ENCODE results near the gene ABTB2.

Gene ABTB2

DNA sequence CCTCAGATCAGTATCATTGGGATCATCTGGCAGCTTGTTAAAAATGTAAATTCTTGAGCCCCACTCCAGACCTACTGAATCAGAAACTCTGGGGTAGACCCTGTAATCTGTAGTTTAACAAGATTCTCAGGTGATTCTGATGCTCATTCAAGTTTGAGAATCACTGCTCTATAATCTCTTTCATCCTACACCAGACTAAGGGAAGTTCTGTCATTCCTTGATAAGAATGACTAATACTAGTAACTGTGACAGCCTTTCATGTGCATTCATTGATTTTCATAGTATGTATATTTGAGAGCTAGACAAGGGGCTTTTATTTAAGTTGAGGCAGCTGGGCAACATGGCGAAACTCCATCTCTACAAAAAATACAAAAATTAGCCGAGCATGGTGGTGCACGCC lies 222.4 kb downstream of the ABTB2 start:
- TF ChIP-seq, protein P1, sequence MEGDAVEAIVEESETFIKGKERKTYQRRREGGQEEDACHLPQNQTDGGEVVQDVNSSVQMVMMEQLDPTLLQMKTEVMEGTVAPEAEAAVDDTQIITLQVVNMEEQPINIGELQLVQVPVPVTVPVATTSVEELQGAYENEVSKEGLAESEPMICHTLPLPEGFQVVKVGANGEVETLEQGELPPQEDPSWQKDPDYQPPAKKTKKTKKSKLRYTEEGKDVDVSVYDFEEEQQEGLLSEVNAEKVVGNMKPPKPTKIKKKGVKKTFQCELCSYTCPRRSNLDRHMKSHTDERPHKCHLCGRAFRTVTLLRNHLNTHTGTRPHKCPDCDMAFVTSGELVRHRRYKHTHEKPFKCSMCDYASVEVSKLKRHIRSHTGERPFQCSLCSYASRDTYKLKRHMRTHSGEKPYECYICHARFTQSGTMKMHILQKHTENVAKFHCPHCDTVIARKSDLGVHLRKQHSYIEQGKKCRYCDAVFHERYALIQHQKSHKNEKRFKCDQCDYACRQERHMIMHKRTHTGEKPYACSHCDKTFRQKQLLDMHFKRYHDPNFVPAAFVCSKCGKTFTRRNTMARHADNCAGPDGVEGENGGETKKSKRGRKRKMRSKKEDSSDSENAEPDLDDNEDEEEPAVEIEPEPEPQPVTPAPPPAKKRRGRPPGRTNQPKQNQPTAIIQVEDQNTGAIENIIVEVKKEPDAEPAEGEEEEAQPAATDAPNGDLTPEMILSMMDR (IDR thresholded peaks at IDR 0.05; ENCODE audit: control extremely low read depth, extremely low read depth, low read depth, missing control alignments): no peak
- DNase-seq (ENCODE audit: extremely low spot score): no peak
- POLR2A ChIA-PET: no interaction called here
- CTCF ChIA-PET: interaction anchor here (0.8 to 3.5 kb wide), 6 partner anchors 13 to 357 kb away, joined by 3 to 11 read pairs (median 4); no protein-coding TSS in a partner anchor

DNA sequence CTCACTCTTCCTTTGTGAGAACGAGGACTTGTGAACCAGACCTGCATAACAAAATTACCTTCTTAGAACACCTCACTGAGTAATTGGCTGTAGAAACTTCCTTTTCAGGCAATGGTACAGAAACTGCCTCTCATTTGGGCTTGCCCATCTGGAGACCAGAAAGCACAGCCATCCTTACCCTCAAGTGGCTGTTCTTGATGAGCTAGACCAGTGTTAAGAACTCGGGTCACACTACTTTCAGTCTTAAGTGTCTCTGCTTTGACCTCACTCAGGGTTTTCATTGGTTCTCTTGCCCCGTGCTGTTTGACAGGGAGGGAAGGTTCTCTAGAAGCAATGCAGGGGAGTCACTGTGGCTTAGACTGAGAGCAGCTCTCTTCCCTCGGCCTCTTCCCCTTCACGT lies 223.0 kb downstream of the ABTB2 start:
- ChIA-PET CTCF (interaction anchor here (1.1 to 3.5 kb wide), 6 partner anchors 9 to 147 kb away, joined by 4 to 11 read pairs (median 5); no protein-coding TSS in a partner anchor), POLR2A (no interaction called here)
- no peak for DNase-seq (ENCODE audit: extremely low spot score)
- TF ChIP-seq, protein P1 (IDR thresholded peaks at IDR 0.05; ENCODE audit: control extremely low read depth, extremely low read depth, low read depth, missing control alignments): no peak

- TF ChIP-seq, protein P1 (IDR thresholded peaks at IDR 0.05; ENCODE audit: control extremely low read depth, extremely low read depth, low read depth, missing control alignments): no peak
- ChIA-PET CTCF (interaction anchor here (1.9 to 2.1 kb wide), 2 partner anchors 10 to 13 kb away, joined by 6 to 8 read pairs; no protein-coding TSS in a partner anchor), POLR2A (no interaction called here)
- no peak for DNase-seq (ENCODE audit: extremely low spot score)
Measured at GRCh38 chr11:34132261-34132965, 225.4 kb downstream of the ABTB2 start.

DNA sequence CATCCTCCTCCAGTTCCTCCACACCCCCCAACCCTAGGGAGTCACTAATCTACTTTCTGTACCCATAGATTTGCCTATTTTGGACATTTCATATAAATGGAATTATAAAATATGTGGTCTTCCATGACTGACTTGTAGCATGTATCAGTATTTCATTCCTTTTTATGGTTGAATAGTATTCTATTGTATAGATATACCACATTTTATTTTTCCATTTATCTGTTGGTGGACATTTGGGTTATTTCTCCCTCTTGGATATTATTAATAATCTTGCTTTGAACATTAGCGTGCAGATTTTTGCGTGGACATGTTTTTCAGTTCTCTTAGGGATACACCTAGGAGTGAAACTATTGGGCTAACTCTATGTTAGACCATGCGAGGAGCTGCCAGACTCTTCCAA lies 229.0 kb downstream of the ABTB2 start:
- no peak for DNase-seq (ENCODE audit: extremely low spot score)
- TF ChIP-seq, protein P1 (IDR thresholded peaks at IDR 0.05; ENCODE audit: control extremely low read depth, extremely low read depth, low read depth, missing control alignments): no peak
- CTCF ChIA-PET: interaction anchor here (2.1 kb wide), 1 partner anchor 14 kb away, joined by 7 read pairs; no protein-coding TSS in a partner anchor
- POLR2A ChIA-PET: no interaction called here

DNA sequence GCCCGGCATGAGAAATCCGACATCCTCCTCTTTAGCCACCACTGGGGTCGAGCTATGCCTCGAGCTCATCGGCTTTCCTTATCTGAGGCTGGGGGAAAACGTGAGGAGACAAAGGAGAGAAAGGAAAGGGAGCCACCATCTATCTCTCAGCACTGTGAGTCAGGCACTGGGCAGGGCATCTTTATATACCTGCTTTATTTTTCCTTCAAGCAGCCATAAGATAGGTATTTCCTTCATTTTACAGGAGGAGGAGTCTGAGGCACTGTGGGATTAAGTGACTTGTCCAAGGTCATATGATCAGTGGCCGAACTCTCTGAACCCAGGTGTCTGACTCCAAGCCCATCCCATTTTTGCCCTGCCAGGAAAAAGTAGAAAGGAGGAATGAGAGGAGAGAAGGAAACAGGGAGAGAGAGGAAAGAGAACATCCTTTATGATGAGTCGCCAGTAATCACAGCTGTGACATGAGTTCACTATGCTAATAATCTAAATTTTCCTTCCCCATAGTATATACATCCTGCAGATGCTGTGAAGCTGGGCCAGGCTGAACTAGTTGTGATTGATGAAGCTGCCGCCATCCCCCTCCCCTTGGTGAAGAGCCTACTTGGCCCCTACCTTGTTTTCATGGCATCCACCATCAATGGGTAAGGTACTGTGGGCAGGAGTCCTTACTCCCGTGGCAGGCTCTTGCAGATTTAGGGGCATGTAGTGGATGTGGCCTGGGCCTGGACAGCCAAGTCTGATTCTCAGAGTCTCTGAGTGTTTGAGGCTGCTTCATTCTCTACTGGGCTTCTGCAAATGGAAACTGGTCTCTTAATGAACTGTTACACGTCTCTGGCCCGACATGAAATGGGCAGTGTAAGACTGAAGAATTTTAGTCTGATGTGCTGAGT lies 230.6 kb downstream of the ABTB2 start:
- POLR2A ChIA-PET: interaction anchor here (0.7 kb wide), 1 partner anchor 402 kb away, joined by 4 read pairs; no protein-coding TSS in a partner anchor
- TF ChIP-seq, protein P1 (IDR thresholded peaks at IDR 0.05; ENCODE audit: control extremely low read depth, extremely low read depth, low read depth, missing control alignments): no peak
- no peak for DNase-seq (ENCODE audit: extremely low spot score)
- CTCF ChIA-PET: interaction anchor here (0.9 to 1.3 kb wide), 3 partner anchors 9 to 25 kb away, joined by 3 to 4 read pairs (median 3); no protein-coding TSS in a partner anchor
